SKM-1 treated with dmso at 0.1 percent for 144 hours (cell line): ENCODE results near the gene ALDH4A1.
"Not testable (repeated sequence)": the region's sequence is repeated elsewhere in the genome, so short reads cannot be mapped to it uniquely, and the experiment has no call there.

Source experiments
- DNase-seq: peaks from one replicate; lab custom pipeline; 2025; ENCODE audit not compliant: unreplicated experiment; lab: John Stamatoyannopoulos, UW

ALDH4A1 gene

DNA sequence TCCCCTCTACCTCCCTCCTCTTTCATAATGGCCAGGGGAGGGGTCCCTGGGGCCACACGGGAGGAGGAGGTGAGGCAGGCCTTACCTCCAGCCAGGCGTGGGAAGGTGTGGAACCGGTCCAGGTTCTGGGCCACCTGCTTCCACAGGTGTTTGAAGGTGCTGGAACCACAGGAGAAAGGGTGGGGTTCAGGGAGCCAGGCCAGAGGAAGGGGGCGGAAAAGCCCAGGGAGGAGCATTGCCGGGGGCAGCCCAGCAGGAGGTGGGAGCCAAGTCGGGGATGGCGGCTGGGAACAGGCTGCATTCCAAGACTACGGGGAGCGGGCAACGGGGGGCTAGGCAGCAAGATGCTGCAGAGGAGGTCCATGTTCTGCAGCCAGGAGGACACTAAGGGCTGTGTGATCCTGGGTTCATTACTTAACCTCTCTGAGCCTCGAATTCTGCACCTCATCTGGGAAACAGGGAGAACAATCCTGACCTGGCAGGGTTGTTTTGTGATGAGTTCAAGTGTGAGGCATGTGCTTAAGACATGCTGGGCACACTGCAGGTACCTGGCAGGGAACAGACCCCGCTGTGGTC is 23.1 kb downstream of the ALDH4A1 start:
- DNase-seq, result no peak

DNA sequence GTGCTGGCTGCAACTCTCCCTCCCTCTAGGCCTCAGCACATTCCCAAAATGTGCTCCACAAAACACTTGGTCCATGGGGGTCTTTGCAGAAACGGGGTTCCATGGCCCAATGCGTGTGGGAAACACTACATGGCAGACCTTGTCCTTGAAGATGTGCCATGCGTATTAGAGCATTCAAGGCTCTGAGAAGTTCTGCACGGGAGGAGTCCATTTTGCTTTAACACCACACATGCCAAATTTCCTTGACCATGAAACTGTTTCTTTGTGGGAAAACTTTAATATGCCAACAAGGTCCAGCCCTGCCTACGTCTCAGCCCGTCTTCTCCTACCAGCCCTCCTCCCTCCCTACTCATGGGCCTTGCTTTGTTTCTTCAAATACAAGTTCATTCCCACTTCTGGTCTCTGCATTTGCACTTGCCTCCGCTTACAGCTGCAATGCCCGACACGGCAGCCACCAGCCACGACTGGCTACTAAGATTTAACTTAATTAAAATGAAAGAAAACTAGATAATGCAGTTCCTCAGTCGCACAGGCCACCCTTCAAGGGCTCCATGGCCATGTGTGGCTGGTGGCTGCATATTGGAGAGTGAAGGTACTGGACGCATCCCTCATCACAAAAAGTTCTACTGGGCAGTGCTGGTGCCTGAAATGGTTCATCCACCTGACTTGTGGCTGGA is 23.7 kb downstream of the ALDH4A1 start:
- DNase-seq, result no peak

DNA sequence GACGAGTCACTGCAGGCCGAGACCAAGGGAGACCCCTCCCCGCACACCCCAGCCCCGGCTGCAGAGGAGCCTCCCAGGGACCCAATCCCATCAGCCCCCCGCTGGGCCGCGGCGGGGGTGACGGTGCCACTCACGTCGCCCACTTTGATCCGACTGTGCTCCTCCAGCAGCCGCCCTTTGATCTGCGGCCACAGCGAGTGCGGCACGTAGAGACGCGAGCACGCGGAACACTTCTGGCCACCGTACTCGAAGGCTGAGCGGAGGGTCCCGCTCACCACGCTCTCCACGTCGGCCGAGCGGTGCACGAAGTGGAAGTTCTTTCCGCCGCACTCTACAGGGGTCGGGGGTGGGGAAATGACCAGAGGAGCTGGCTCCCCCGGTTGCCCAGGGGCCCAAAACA is 25.1 kb downstream of the ALDH4A1 start:
- DNase-seq, result no peak

DNA sequence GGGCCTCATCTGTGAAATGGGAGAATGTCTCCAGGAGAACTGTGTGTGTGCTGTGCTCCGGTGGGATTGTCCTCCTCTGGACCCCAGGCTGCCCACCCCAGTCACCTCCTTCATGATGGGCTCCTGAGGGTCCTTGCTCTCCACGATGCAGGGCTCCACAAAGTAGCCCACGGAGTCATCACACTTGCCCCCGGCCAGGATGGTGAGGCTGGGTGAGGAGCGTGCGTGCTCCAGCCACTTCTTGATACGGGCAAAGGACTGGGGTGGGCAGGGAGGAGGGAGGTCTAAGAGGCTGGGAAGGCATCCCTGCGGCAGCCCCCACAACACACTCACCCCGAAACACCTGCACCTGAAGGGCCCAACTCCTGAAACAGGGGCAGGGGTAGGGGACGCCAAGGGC is 26.1 kb downstream of the ALDH4A1 start:
- no peak for DNase-seq

DNA sequence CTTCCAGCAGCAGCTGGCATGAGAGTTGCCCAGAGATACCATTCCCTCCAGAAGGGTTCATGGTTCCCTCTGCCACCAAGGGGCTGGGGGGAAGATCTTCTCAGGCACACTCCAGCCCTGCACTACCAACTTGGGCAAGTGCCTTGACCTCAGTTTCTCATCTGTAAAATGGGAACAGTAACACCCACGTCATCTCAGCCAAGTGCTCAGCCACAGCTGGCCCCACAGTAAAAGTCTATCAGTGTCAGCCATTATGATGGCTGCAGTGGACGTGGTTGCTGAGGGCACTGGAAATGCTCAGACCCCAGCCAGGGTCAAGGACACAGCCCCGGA is 26.6 kb downstream of the ALDH4A1 start:
- no peak for DNase-seq

DNA sequence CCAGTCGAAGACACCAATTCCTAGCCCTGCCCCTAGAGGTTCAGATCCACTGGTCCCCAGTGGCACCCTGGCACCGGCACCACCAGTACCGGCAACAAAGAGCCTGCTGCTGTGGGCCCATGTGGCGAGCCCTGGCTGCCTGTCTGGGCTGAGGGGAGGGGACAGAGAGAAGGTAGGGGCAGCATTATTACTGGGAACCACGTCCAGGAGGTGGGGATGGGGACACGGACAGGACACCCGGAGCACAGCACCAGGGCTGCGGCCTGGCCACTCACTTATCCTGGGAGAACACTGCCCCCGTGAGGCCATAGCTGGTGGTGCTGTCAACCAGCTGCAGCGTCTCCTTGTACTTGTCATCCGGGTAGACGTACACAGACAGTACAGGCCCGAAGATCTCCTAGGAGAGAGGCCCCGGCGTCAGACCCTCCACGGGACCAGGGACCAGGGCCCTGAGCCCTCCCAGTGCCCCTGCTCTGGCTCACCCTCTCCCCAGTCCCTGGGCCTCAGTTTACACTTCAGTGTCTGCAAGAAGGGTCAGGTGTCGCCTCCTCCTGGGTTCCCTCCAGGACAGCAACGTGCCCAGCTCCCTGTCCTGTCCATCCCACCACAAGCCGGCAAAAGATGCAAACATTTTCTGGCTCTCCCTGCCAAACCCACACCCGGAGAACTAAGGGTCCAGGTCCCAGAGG is 27.1 kb downstream of the ALDH4A1 start:
- peak; percentile 40 for DNase-seq

DNA sequence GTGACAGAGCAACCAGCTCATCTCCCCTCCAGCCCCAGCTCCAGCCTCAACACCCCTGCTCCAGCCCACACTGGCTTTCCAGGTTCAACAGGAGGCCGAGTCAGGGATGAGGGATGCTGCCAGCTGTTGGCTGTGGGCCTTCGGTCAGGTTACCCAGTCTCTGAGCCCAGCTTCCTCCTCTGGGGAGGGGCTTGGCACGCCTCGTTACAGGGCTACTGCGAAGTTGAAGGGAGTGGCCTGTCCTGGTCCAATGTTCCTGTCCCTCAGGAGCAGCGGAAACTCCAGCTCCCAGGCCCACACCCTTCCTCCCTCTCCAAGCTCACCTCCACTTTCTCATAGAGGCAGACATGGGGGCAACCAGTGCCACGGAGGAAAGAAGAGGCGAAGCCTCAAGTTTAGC is 27.8 kb downstream of the ALDH4A1 start:
- DNase-seq, result no peak

DNA sequence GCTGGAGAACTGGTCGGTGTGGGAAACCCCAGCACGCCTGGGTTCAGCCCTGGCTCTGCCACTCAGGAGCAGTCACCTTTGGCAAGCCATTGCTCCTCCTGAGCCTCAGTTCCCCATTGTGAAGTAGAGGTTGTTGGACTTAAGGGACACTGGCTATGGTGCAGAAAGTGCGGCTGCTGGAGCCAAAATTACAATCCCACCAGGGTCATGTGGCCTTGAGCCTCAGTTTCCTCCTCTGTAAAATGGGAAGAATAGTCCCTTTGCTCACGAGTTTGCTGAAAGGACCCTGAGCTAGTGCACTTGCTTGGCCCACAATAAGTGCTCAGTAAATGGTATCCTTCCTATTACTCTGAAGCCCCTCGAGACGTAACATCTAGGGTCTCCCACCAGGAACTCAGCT is 28.3 kb downstream of the ALDH4A1 start:
- DNase-seq, result no peak

DNA sequence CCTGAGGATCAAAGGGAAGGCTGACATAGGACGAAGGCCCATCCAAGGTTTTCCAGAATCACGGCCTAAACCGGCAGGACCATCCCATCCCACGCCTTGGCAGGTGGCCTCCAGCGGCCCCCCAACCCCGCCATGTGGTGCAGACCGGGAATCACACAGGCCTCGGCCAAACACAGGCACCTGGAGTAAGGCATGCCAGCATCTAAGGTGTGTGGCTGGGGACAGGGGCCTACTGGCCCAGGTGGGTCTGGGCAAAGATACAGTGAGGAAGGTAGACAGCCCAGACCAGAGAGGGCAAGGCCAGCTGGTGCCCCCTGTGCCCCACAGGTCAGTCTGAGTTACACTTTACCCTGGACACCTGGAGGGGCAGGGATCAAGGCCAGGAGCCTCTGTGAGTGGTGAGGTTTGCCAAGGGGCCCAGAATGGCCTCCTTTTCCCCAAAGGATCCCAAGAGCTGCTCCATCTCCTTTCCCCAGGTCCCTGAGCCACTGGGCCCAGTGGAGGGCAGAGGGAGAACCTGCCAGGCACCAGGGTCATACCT is 30.2 kb downstream of the ALDH4A1 start:
- no peak for DNase-seq

DNA sequence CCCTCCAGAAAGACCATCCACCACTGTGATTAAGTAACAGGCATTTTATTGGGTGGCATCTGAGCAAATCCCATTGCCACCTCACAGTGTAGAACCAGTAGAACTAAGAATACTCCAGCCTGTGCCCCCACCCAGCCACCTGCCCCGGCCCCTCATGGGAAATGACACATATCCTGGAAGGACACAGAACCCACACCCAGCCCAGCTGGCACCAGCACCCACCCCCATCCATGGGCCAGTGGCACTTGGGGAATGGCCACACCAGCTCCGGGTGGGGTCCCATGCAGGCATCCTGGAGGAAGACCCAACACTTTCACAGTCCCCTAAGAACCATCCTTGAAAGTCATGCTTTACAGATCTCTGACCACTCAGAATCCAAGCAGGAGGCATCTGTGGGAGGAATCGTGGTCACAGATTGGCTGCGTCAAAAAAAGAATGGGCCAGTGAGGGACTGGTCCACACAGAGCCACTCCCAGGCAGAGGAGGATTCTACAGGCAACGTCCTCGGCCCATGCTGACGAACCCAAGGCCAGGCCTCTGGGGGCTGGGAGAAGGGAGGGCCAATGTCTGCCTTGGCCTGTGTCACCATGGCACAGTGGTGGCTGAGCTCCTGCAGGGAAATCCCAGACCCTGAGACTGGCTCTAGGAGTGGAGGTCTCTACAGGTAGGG is 30.8 kb downstream of the ALDH4A1 start:
- DNase-seq, result no peak

DNA sequence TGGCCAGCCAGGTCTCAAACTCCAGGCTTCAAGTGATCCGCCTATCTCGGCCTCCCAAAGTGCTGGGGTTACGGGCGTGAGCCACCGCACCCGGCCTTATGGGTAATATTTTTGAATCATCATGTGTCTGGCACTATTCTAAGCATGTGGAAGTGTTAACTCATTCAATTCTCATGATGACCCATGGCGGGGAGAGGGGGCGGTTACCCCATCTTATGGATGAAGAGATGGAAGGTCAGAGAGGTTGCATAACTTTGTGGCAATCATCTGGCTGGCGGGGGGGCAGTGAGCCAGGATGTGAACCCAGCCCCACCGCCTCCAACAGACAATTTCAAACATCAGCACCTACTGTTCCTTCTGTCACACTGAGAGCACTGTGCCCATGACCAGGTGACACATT is 31.4 kb downstream of the ALDH4A1 start:
- no peak for DNase-seq

DNA sequence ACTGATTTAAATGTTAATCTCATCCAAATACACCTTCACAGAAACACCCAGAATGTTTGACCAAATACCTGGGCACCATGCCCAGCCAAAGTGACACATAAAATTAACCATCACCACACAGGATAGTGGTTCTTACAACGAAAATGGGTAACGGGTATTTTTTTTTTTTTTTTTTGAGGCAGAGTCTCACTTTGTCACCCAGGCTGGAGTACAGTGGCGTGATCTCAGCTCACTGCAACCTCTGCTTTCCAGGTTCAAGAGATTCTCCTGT is 31.8 kb downstream of the ALDH4A1 start:
- not testable (repeated sequence) for DNase-seq

DNA sequence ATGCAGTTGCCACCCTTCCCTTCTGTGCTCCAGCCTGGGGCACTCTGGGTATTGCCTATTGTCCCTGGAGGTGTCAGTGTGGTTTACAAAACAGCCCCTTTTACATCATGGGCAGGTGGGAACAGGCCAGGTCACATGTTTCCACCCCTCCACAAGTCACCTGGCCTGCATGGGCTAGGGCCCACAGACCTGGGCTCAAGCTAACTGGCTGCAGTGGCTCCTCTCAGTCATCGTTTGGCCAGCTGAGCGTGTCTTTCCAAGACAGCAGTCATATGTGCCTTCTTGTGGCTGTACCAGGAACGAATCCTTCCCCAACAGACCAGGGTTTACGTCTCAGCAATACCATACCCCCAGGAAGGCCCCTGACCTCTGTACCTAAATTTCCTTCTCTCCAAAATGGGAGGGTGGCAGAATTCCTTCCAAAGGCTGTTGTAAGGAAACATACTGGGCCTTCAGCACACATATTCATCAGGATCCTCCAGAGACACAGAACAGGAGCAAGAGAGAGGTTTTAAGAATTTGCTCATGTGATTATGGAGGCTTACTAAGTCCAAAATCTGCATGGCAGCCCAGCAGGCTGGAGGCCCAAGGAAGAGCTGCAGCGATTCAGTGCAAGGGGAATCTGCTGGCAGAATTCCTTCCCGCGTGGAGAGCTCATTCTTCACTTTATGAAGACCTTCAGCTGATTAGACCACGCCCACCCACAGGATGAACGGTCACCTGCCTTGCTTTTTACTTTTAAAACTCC is 32.3 kb downstream of the ALDH4A1 start:
- no peak for DNase-seq

DNA sequence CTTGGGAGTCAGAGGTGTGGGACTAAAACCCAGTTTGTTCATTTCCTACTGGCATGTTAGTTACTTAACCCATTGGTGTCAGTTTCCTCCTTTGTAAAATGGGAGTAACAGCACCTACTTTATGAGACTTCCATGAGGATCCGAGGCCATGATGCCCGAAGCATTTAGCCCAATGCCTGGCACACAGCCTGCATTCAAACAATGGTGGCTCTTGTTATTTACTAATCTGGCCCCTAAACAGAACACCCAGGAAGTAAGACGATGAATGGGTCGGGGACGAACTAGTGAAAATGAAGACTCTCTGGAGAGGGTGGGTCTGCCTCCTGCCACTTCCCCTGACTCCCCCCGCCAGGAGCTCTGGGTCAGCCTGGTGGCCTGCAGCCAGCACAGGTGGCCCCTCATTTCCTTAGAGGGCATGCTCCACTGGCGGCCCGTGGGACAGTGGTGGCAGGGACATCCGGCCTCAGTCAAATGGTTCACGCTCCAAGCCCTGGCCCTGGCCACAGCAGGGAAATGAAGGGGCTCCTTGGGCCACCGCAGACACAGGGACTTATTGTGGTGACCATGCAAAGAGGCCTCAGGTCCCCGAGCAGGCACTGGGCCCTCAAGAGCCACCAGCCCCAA is 33.4 kb downstream of the ALDH4A1 start:
- DNase-seq, result no peak

DNA sequence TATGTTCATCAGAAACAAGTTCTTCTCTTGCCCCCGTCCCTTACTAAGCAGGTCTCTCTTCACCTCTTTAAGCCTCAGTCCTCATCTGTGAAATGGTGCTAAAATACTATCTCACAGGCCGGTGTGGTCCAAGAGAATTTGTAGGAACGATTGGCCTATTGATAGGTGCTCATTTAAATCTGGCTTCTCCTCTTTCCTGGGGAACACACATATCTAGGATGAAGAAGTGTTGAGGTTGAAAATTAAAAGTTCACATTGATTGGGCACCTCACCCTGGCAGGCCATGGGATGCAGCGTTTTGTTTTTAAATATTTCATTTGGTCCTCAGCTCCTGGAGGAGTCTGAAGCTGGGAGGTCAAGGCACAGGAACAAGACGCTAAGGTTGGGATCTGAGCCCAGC is 34.0 kb downstream of the ALDH4A1 start:
- no peak for DNase-seq

DNA sequence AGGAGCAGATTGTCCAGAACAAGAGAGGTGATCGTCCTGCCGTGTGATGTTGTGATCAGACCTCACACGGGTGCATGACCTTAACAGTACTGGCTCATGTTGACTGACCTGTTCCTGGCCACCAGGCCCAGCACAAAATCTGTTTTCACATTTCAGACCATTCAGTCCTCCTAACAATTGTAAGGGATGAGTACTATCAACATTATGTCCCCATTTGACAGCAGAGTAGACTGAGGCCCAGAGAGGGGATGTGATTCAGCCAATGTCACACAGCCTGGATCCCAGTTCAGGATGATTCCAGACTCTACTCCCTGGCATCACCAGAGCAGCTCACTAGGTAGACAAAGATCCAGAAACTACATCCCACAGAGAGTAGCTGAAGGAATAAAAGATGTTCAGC is 35.5 kb downstream of the ALDH4A1 start:
- no peak for DNase-seq

DNA sequence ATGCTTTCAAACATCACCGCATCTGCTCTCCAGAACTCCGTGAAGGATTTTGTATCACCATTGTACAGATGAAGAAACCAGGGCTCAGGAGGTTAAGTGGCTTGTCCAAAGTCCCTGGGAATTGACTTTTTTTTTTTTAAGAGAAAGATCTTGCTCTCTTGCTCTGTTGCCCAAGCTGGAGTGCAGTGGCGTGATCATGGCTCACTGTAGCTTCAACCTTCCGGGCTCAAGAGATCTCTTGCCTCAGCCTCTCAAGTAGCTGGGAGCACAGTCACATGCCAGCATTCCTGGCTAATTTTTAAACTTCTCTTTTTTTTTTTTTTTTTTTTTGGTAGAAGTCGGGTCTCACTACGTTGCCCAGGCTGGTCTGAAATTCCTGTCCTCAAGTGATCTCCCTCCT is 36.0 kb downstream of the ALDH4A1 start:
- no peak for DNase-seq

DNA sequence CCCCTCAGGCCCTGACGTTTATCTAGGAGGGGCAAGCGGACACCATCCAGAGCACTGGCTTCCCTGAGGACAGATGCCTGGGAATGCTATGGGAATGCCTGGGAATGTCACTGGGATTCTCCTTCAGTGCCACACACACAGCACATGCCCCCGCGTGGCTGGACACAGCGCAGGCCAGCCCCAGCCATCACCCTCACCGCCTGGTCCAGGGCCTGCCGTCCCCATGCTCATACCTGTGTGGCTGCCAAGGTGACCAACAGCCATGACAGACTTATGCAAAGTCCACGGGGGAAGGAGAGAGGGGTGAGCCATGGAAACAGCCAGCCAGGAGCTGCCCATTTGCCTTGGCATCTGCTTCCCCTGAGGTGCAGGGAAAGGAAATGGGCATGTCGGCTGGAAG is 37.2 kb downstream of the ALDH4A1 start:
- DNase-seq, result no peak

DNA sequence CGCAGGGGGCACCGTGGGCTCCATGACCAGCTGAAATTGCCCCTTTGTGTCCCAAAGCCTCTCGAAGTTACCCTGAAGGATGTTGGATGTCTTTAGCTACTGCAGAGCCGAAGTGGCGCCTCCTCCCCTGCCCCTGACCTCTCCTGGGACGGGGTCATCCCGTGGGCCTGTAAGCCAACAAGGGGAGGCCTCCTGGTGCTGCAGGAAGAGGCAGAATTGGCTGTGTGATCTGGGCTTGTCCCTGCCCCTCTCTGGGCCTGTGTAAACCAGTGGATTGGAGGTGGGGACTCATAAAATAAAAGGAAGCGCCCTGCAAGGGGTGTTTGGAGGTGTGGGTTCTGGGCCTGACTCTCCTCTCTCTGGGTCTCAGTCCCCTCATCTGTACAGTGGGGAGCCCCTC is 40.8 kb downstream of the ALDH4A1 start:
- no peak for DNase-seq

DNA sequence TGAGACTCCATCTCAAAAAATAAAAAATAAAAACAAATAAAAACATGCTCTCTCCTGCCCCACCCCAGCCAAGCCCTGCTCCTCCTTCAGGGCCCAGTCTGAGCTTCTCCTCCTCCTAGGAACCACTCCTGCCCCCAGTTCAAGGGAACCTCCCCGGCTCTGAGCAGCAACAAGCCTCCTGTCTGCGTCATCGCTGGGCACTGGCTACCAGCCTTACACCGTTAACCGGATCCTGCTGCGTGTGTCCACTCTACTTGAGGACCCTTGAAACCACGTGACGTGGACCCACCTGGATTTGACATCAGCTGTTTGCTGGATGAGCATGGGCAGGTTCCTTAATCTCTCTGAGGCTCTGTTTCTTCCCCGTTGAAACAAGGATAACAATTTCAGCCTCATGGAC is 41.3 kb downstream of the ALDH4A1 start:
- no peak for DNase-seq

DNA sequence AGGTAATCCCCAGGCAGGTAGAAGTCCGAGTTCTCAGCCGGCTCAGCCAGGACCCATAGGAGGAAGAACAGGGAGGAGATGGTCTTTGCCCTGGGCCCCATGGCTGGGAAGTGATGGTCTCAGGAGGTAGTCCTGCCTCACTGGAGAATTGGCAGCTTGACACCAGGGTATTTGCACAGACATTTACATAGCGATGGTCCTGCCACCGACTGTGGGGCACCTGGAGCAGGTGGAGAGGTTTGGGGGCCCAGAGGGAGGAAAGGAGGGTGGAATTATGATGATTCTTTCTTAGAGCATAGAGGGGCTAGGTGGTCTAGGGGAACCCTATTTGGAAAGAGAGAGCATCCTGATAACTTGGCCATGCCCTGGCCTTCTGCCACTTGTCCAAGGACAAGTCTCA is 42.8 kb downstream of the ALDH4A1 start, which contains the start of gene TAS1R2:
TAS1R2 (minus strand) TSS at position 101 of the 400 bp plus-strand sequence; CDS start at position 101, 0 bp downstream.
- no peak for DNase-seq
